MM.1S (cell line): ENCODE data around the gene FHIT.

Experiments used
- DNase-seq: peaks from one replicate; pipeline ENCODE4 v3.0.0-alpha.2; 2015
- H2AFZ ChIP-seq: fragments of 300-600 bp; sonication (generic); 2 replicates; pipeline ENCODE4 v1.6.0; 2016; ENCODE audit warnings: antibody characterized with exemption, low read length
- H3F3A ChIP-seq: fragments of 300-600 bp; sonication (generic); 2 replicates; pipeline ENCODE4 v1.6.1; 2016; ENCODE audit warnings: mild to moderate bottlenecking, antibody characterized with exemption, low read length, moderate library complexity, mixed read lengths; ENCODE audit not compliant: insufficient read depth
- H3K27ac ChIP-seq: fragments of 300-600 bp; sonication (generic); 2 replicates; pipeline ENCODE4 v1.5.1; 2016; ENCODE audit warnings: mild to moderate bottlenecking, low read length
- H3K27me3 ChIP-seq: fragments of 300-600 bp; sonication (generic); replicated peaks from 2 replicates; pipeline ENCODE4 v1.6.0; 2016; ENCODE audit warnings: low read length; ENCODE audit not compliant: insufficient read depth
- H3K36me3 ChIP-seq: fragments of 300-600 bp; sonication (generic); replicated peaks from 2 replicates; pipeline ENCODE4 v1.6.1; 2016; ENCODE audit warnings: mild to moderate bottlenecking, low read length, mixed read lengths; ENCODE audit not compliant: insufficient read depth
- H3K4me1 ChIP-seq: fragments of 300-600 bp; sonication (generic); 2 replicates; pipeline ENCODE4 v1.6.1; 2016; ENCODE audit warnings: low read length, mixed read lengths
- H3K4me2 ChIP-seq: fragments of 300-600 bp; sonication (generic); 2 replicates; pipeline ENCODE4 v1.6.0; 2016; ENCODE audit warnings: low read depth, low read length
- H3K4me3 ChIP-seq: fragments of 300-600 bp; sonication (generic); 2 replicates; pipeline ENCODE4 v1.5.1; 2016; ENCODE audit warnings: low read length, mixed read lengths
- H3K79me2 ChIP-seq: fragments of 300-600 bp; sonication (generic); 2 replicates; pipeline ENCODE4 v1.6.1; 2016; ENCODE audit warnings: mixed run types, low read length, mixed read lengths
- H3K9ac ChIP-seq: fragments of 300-600 bp; sonication (generic); 2 replicates; pipeline ENCODE4 v1.6.1; 2016; ENCODE audit warnings: low read length, mixed read lengths
- H3K9me2 ChIP-seq: fragments of 300-600 bp; sonication (generic); replicated peaks from 2 replicates; pipeline ENCODE4 v1.6.1; 2016; ENCODE audit warnings: mild to moderate bottlenecking, low read length, mixed read lengths; ENCODE audit not compliant: insufficient read depth
- H3K9me3 ChIP-seq: fragments of 300-600 bp; sonication (generic); replicated peaks from 2 replicates; pipeline ENCODE4 v1.6.1; 2016; ENCODE audit warnings: mild to moderate bottlenecking, low read length, mixed read lengths; ENCODE audit not compliant: insufficient read depth
- H4K20me1 ChIP-seq: fragments of 300-600 bp; sonication (generic); 2 replicates; pipeline ENCODE4 v1.6.1; 2016; ENCODE audit warnings: mild to moderate bottlenecking, low read length, moderate library complexity, mixed read lengths; ENCODE audit not compliant: insufficient read depth
- EZH2 ChIP-seq: fragments of 300-600 bp; sonication (generic); optimal IDR thresholded peaks from 2 replicates; pipeline ENCODE3; 2017; ENCODE audit warnings: low read depth, mild to moderate bottlenecking, antibody characterized with exemption, low read length, mixed read lengths
- EZH2phosphoT487 ChIP-seq: fragments of 300-600 bp; sonication (generic); IDR thresholded peaks from 2 replicates; pipeline ENCODE4 v1.6.1; 2018; ENCODE audit warnings: antibody characterized with exemption, low read length
- TF ChIP-seq, protein P1 (sequence below): fragments of 300-600 bp; sonication (generic); IDR thresholded peaks from 2 replicates; pipeline ENCODE4 v1.5.1; 2016; ENCODE audit warnings: antibody characterized with exemption, low read length, mixed read lengths

The FHIT gene

GRCh38 chr3:60986552-60986951, 264.7 kb downstream of the FHIT start:
- DNase-seq: no peak
- Histone ChIP-seq H3K9me3 (no peaks in the 10 kb centered on the region), H4K20me1 (no peaks in the 10 kb centered on the region), H3K27ac (no peak overlapping the region), H3K79me2 (no peaks in the 10 kb centered on the region), H3K9ac (no peak overlapping the region), H3K36me3 (no peaks in the 10 kb centered on the region), H3K4me2 (no peak overlapping the region), H3K27me3 (no peaks in the 10 kb centered on the region), H3K9me2 (no peaks in the 10 kb centered on the region), H2AFZ (no peak overlapping the region), H3K4me3 (no peak overlapping the region), H3K4me1 (no peaks in the 10 kb centered on the region), H3F3A (no peaks in the 10 kb centered on the region)
- no peak for TF ChIP-seq EZH2
- TF ChIP-seq, protein P1, sequence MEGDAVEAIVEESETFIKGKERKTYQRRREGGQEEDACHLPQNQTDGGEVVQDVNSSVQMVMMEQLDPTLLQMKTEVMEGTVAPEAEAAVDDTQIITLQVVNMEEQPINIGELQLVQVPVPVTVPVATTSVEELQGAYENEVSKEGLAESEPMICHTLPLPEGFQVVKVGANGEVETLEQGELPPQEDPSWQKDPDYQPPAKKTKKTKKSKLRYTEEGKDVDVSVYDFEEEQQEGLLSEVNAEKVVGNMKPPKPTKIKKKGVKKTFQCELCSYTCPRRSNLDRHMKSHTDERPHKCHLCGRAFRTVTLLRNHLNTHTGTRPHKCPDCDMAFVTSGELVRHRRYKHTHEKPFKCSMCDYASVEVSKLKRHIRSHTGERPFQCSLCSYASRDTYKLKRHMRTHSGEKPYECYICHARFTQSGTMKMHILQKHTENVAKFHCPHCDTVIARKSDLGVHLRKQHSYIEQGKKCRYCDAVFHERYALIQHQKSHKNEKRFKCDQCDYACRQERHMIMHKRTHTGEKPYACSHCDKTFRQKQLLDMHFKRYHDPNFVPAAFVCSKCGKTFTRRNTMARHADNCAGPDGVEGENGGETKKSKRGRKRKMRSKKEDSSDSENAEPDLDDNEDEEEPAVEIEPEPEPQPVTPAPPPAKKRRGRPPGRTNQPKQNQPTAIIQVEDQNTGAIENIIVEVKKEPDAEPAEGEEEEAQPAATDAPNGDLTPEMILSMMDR: no peak
- no peak for TF ChIP-seq EZH2phosphoT487

DNA sequence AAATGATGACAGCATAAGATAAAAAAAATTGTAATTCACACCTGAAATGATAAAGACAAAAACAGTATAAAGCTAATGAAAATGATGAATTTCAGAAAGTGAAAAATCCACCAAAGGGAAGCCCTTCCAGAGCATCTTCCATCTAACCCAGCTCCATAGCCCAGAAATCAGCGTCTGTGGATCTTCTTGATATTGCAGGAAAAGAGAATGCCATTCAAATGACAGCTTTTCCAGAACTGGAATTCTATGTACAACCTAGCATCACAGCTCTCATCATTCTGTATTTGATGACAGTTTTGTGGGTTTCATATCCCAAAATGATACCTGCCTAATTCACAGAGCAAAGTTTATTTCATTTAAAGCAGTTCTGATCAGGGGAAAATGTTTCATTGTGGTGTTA, 267.3 kb downstream of the FHIT start:
- Histone ChIP-seq H3K9me2 (no peaks in the 10 kb centered on the region), H3K9me3 (no peaks in the 10 kb centered on the region), H3F3A (no peaks in the 10 kb centered on the region), H3K36me3 (no peaks in the 10 kb centered on the region), H3K79me2 (no peaks in the 10 kb centered on the region), H3K27me3 (no peaks in the 10 kb centered on the region), H3K4me2 (no peak overlapping the region), H3K9ac (no peak overlapping the region), H3K4me3 (no peak overlapping the region), H3K4me1 (no peaks in the 10 kb centered on the region), H3K27ac (no peak overlapping the region), H2AFZ (no peak overlapping the region), H4K20me1 (no peaks in the 10 kb centered on the region)
- no peak for TF ChIP-seq EZH2
- no peak for TF ChIP-seq EZH2phosphoT487
- TF ChIP-seq, protein P1: no peak
- no peak for DNase-seq

DNA sequence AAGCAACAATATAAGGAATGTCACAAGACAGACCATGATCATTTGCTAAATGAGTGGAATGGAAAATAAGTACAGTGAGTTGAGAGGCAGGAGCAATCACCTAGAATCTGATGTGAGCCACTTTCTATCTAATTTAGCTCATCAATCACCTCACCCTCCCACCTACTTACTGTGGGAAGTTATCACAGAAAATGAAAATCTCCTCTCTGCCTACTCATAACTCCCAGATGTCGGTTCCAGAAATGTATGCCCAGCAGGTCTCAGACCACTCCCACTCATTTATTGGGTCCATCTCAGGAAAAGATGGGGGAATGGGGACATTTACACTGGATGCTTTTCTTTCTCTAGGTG, 270.9 kb downstream of the FHIT start:
- Histone ChIP-seq H3K9me3 (no peaks in the 10 kb centered on the region), H3K27ac (no peak overlapping the region), H3K4me2 (no peak overlapping the region), H3K79me2 (no peaks in the 10 kb centered on the region), H3K9me2 (no peaks in the 10 kb centered on the region), H3K9ac (no peak overlapping the region), H3K27me3 (no peaks in the 10 kb centered on the region), H2AFZ (no peak overlapping the region), H3K36me3 (no peaks in the 10 kb centered on the region), H3K4me1 (no peaks in the 10 kb centered on the region), H3K4me3 (no peak overlapping the region), H4K20me1 (no peaks in the 10 kb centered on the region), H3F3A (no peaks in the 10 kb centered on the region)
- TF ChIP-seq, protein P1: no peak
- TF ChIP-seq EZH2: no peak
- TF ChIP-seq EZH2phosphoT487: no peak
- DNase-seq: no peak
